A673 (cell line): ENCODE measurements around the gene BTBD2. TPM values are rescaled to one million over a fixed set of nuclear protein-coding genes. Genes with fewer than 3 reads are reported as not detected.

ENCODE experiments used
- BruUV-seq: library from RNA; stranded (reverse); fragments of 400-500 nt; replicated peaks from 2 replicates; lab custom pipeline; 2021; lab: Mats Ljungman, UMichigan
- CTCF ChIA-PET: fragments of 300-600 bp; sonication (Branson Sonifier 250); formaldehyde crosslinking; loops from one replicate; lab custom pipeline; 2022; ENCODE audit warnings: antibody characterized with exemption; lab: Charles Lee
- POLR2A ChIA-PET: fragments of 300-600 bp; sonication (Branson Sonifier 250); formaldehyde crosslinking; loops from one replicate; lab custom pipeline; 2022; ENCODE audit warnings: antibody characterized with exemption; ENCODE audit not compliant: low non-redundant PET; lab: Charles Lee
- DNase-seq: peaks from one replicate; pipeline ENCODE4 v3.0.0-alpha.2; 2015; ENCODE audit warnings: low spot score
- H3K27ac ChIP-seq: fragments of 200-600 bp; sonication (generic); 2 replicates; pipeline ENCODE4 v1.5.1; 2016; ENCODE audit warnings: mixed run types, low read depth, mild to moderate bottlenecking, mixed read lengths, antibody characterized with exemption, low read length; ENCODE audit not compliant: poor library complexity, severe bottlenecking
- H3K27me3 ChIP-seq: fragments of 200-600 bp; sonication (generic); replicated peaks from 2 replicates; pipeline ENCODE4 v1.6.1; 2017; ENCODE audit warnings: mixed run types, low read depth, mild to moderate bottlenecking, mixed read lengths, antibody characterized with exemption, low read length; ENCODE audit not compliant: insufficient read depth, poor library complexity
- H3K36me3 ChIP-seq: fragments of 200-600 bp; sonication (generic); 2 replicates; pipeline ENCODE4 v1.6.1; 2016; ENCODE audit warnings: mixed run types, mild to moderate bottlenecking, mixed read lengths, antibody characterized with exemption, low read length; ENCODE audit not compliant: insufficient read depth, poor library complexity, severe bottlenecking
- H3K4me1 ChIP-seq: fragments of 200-600 bp; sonication (generic); 2 replicates; pipeline ENCODE4 v1.6.1; 2017; ENCODE audit warnings: mixed run types, mild to moderate bottlenecking, mixed read lengths, antibody characterized with exemption, low read length; ENCODE audit not compliant: insufficient read depth, poor library complexity, severe bottlenecking
- H3K4me3 ChIP-seq: fragments of 200-600 bp; sonication (generic); 2 replicates; pipeline ENCODE4 v1.5.1; 2016; ENCODE audit warnings: low read depth, mixed run types, mild to moderate bottlenecking, mixed read lengths, low read length; ENCODE audit not compliant: poor library complexity, severe bottlenecking
- H3K9me3 ChIP-seq: fragments of 200-600 bp; sonication (generic); 2 replicates; pipeline ENCODE4 v1.6.1; 2016; ENCODE audit warnings: mixed run types, low read depth, mild to moderate bottlenecking, mixed read lengths, antibody characterized with exemption, low read length; ENCODE audit not compliant: poor library complexity, severe bottlenecking
- CTCF ChIP-seq: fragments of 300-800, 200-600 bp; sonication (generic); conservative IDR thresholded peaks from 2 replicates; pipeline ENCODE4 v1.5.1; 2017; ENCODE audit warnings: low read depth, mild to moderate bottlenecking, antibody characterized with exemption, low read length, moderate library complexity, mixed read lengths
- EZH2 ChIP-seq: fragments of 200-600 bp; sonication (generic); IDR thresholded peaks from 2 replicates; pipeline ENCODE4 v1.6.1; 2017; ENCODE audit warnings: borderline replicate concordance, low read depth, mild to moderate bottlenecking, mixed read lengths, antibody characterized with exemption, low read length; ENCODE audit not compliant: poor library complexity, severe bottlenecking
- intact Hi-C: fragments of 100-400 bp; cut with micrococcal nuclease; formaldehyde crosslinking; loops from one replicate; pipeline ENCODE4 v1.10.0; 2022; ENCODE audit not compliant: unreplicated experiment
- total RNA-seq: library from RNA; stranded (reverse); gene quantifications from 2 replicates; pipeline ENCODE4 v1.2.3, GENCODE V29; 2021

Gene BTBD2
- total RNA-seq, 1 experiment from 2014 or later = 91.7 TPM

- H3K4me3 ChIP-seq = no peak overlapping the region
- H3K36me3 ChIP-seq = peaks cover 40% of the 10 kb centered on the region
- ChIA-PET CTCF (no interaction called here), POLR2A (interaction anchor here (0.5 to 0.6 kb wide), 2 partner anchors 7 to 18 kb away, joined by 3 to 5 read pairs; no protein-coding TSS in a partner anchor)
- no peak overlapping the region for H3K27ac ChIP-seq
- no peaks in the 10 kb centered on the region for H3K27me3 ChIP-seq
- H3K9me3 ChIP-seq = no peaks in the 10 kb centered on the region
- DNase-seq = no peak
- BruUV-seq = no TSS peak
- peaks cover 26% of the 10 kb centered on the region for H3K4me1 ChIP-seq
- intact Hi-C loops = no loop called here
- no peak for TF ChIP-seq CTCF
- TF ChIP-seq EZH2 = no peak
Measured at GRCh38 chr19:2043251-2043641, 27.7 kb upstream of the BTBD2 start.

- ChIA-PET POLR2A (interaction anchor here (0.5 to 1.4 kb wide), 4 partner anchors 11 to 112 kb away, joined by 3 to 5 read pairs (median 3); no protein-coding TSS in a partner anchor), CTCF (no interaction called here)
- DNase-seq = no peak
- H3K9me3 ChIP-seq = no peaks in the 10 kb centered on the region
- H3K27me3 ChIP-seq = no peaks in the 10 kb centered on the region
- no TSS peak for BruUV-seq
- peaks cover 45% of the 10 kb centered on the region for H3K36me3 ChIP-seq
- peaks cover 26% of the 10 kb centered on the region for H3K4me1 ChIP-seq
- peak overlapping the region; percentile 96 for H3K27ac ChIP-seq
- no peak for TF ChIP-seq EZH2
- no peak for TF ChIP-seq CTCF
- H3K4me3 ChIP-seq = peak overlapping the region; percentile 52
- intact Hi-C loops = no loop called here
Measured at GRCh38 chr19:2042485-2043250, 27.2 kb upstream of the BTBD2 start.

GRCh38 chr19:2041683-2042484 lies 26.4 kb upstream of the BTBD2 start:
- Histone ChIP-seq H3K27ac (peak overlapping the region; percentile 96), H3K9me3 (no peaks in the 10 kb centered on the region), H3K27me3 (no peaks in the 10 kb centered on the region), H3K4me3 (peak overlapping the region; percentile 52), H3K4me1 (peaks cover 26% of the 10 kb centered on the region), H3K36me3 (peaks cover 45% of the 10 kb centered on the region)
- intact Hi-C loops = no loop called here
- BruUV-seq = no TSS peak
- no peak for TF ChIP-seq CTCF
- no peak for TF ChIP-seq EZH2
- CTCF ChIA-PET = no interaction called here
- DNase-seq = peak; percentile 98
- POLR2A ChIA-PET = interaction anchor here (0.6 to 1.4 kb wide), 4 partner anchors 10 to 113 kb away, joined by 3 to 5 read pairs (median 3); no protein-coding TSS in a partner anchor
